NCI-H1092 treated with DMSO at 0.1 percent for 48 hours (cell line): ENCODE results near the gene BCAR1.

Experiments
- DNase-seq: peaks from one replicate; lab custom pipeline; 2025; lab: John Stamatoyannopoulos, UW

Gene BCAR1

DNA sequence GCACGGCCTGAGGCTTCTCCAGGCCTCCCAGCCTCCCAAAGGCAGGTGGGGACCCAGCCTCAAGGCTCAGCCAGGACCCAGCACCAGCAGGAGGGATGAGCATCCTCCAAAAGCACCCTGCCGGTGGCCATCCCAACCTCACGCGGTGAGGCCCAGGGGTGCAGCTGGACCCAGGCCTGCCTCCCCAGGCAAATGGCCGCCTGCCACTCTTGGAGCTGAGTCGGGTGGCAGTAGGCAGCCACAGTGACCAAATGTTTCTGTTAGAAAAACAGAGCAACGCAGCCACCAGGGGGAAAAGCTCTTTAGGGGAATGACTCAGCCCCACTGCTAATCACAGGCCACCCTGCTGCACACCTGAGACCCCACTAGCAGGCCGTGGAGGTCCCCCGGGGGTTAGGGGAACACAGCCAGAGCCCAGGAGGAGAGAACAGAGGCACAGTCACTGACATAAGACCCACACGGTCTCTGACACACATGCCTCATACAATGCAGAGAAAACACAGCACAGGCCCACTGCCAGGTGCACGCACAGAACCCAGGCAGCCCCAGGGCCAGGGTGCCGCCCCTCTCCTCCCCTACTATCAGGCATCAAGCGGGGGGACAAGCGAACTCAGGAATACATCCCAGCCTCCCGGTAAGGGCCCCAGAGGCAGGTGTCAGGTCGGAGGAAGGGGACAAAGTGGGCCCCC, 12.4 kb downstream of the BCAR1 start:
- peak; percentile 45 for DNase-seq

DNA sequence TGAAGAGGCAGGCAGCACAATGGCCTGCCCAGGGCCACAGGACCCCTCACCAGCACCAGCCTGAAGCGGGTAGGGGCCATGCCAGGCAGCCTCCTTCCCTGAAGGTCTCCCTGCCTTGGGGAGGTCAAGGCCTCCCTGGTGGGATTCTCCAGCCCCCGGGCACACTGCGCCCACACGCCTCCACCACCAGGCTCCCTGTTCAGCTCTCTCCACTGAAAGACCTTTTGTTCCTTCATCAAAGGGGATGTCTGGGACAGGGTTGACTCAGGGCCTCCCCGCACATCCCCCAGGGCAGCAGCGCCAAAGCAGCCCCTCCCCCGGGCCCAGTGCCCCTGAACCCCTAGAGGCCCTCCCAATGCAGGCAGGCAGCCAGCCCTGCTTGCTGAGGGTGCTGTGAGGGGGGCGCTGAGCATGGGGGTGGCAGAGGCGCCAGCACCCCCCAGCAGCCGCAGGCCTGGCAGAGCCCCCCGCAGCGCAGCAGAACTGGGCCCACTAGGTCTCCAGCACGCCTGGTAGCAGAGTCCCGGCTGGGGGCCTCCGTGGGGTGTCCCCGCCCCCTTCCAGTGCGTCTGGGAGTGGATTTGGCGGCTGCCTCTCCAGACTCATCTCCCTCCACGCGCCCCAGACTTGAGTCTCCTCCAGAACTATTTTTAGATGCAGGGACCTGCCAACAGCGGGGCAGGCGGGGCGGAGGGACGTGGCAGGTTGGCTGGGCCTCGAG, 13.1 kb downstream of the BCAR1 start:
- peak; percentile 57 for DNase-seq

DNA sequence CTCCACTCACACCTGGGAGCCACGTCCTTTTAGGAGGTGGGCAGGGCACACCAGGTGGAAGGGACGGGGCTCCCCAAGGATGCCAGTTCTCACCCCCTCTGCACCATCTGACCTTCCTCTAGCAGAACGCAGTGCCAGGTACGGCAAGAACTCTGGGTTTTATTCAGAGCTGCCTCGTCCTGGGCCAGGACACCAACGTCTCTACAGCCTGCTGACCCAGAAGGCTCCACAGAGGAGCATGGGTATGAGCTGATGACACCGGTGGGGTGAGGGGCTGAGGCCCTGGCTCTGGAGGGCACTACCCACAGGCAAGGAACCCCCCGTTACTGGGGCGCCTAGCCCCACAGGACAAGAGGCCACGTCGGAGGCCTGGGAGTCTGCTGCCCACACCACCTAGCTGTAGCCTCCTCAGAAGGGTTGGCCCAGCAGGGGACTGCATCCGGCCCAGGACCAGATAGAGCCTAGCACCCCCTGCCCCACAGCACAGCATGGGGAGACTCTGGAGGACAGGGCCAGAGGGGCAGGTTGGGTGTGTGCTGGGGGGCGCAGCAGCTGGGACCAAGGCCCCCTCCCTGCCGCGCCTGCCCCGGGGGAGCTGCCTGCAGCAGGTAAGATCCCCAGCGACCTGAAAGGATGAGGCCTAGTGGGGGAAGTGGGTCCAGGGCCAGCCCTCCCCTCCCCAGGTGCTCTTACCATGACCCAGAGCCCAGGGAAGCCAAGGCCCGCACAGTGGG, 13.9 kb downstream of the BCAR1 start:
- DNase-seq = no peak

DNA sequence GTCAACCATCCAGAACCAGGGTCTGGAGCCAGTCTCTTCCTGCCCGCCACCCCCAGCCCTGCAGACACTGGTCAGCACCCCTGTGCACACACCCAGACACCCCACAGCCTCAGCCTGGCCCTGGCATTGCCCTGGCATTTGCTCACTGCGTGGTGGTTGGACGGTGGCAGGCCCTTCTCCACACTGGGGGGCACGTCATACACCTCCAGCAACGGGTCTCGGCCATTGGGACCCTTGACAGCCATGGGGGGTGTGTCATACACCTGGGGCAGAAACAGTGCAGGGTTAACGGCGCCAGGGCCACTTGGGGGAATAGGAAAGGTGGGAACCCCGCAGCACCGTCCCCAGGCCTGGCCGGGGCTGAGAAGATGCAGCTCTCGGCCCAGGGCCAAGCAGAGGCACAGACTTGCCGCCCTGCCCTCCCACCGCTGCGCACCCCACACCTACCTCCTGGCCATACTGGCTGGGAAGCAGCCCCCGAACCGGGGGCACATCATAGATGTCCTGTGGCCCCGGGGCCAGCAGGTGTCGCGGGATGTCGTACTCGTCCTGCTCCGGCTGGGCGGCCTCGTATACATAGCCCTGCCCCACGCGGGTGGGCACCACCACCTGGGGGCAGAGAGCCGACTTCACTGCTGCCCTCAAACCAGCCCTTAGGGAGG, 14.6 kb downstream of the BCAR1 start:
- no peak for DNase-seq

DNA sequence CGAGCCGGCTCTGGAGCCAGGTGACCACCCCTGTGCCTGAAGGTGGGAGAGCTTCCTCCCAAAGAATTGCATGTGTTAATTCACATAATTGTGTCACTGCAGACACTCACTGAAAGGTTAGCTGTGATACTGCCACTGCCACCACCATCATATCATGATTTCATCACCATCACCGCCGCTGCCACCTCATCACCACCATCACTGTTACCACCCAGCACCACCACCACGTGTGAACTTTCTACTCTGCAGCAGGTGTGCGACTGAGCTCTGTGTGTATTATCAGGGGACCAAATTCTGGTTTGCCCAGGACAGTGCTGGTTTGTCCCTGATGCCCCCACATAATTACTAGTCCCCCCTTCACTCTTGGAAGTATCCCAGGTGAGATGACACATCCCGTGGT, 15.2 kb downstream of the BCAR1 start:
- DNase-seq = no peak

DNA sequence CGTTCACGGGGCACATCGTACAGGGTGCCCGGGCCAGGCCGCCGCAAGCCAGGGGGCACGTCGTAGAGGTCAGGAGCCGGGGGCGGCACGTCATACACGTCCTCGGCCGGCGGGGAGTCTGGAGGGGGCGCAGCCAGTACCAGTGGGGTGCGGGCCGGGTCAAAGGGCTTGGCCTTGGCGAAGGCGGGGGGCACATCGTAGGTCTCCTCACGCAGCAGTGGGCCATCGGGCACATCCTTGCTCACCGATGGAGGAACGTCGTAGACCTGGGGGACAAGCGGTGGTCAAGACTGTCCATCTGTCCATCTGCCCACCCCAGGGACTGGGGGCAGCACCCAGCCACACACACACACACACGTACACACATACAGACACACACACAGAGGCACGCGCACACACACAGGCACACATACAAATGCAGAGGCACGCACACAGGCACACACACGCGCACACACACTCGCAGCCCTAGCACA, 15.7 kb downstream of the BCAR1 start:
- no peak for DNase-seq

DNA sequence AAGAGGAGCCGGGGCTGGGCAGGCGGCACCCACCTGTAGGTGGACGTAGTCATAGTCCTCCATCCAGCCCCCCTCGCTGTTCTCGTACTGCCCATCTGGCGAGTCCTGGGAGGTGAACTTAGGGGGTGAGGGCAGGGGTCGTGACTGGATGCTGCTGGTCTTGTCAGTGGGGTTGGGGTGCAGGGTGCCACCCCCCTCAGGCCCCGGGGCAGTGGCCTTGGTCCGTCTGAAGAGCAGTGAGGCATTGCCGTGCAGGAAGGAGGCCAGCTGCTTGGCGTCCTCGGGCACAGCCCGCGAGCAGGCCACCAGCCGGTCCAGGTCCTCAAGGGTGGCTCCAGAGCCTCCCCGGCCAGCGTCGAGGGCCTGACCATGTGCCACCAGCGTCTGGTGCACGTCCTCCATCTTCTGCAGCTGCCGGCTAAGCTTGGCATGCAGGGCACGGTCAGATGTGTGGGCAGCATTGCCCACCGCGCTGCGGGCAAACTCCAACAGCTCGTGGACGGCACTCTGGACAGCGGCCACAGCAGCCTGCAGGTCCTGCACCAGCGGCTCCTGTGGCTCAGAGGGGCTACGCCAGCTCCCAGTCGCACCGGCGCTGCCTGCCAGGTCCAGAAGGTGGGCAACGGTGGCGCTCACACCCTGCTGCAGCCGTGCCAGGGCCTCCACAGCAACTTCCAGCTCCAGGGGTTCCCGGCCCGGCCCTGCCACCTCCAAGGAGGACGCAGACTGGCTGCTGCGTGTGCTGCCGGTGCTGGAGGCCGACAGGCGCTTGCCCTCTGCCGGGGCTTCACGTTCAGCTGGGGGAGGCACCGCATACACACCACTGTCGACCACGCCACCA, 16.3 kb downstream of the BCAR1 start:
- DNase-seq = no peak

DNA sequence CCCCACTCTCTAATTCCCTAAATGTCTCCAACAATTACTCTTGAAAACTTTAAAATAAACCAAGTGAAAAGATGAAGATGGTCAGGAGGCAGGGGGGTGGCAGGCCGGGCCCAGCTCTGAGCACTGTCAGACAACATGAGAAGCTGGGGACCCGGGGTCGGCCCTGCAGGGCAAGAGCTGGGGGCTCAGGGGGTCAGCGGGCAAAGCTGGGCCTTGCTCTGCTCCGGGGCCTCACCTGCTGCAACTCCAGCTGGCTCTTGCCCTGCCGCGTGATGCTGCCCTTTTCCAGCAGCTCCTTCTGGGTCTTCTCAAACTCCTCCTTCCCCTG, 17.8 kb downstream of the BCAR1 start:
- DNase-seq = no peak

DNA sequence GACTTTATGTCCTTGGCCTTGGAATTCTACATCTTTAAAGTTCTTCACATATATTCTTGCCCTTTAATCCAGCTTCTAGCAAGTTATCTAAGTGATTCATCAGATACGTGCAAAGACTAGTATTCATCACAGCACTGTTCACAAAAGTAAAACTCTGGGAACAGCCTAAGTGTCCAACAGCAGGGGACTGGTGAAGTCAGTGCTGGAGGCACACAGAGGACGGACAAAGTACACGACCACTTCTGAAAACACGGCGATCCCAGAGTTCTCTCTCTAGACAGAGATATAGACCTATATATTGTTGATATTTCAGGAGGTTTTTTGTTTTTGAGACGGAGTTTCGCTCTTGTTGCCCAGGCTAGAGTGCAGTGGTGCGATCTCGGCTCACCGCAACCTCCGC, 19.9 kb downstream of the BCAR1 start:
- no peak for DNase-seq

DNA sequence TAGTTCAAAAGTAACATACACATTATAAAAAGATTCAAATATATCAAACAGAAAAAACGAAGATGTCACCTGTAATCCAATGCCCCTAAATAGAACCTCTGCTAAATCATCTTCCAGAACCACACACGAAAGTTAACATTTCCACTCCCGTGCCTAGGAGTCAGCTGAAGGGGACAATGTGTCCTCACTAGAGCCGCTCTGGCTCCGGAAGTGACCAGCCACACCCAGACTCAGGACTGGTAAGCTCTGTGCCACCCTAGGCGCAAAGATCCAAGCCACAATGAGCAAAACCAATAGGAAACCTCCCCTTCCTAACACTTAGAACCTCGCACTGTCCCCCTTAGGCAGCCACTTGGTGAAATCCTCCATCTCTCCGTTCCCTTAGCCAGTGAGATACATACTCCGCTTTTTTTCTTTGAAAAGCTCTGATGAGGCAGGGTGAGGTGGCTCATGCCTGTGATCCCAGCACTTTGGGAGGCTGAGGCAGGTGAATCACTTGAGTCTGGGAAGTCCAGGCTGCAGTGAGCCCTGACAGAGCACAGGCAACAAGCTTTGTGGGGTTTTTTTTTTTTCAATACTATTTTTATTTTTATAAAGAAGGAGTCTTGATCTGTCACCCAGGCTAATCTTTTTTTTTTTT, 20.8 kb downstream of the BCAR1 start:
- no peak for DNase-seq

DNA sequence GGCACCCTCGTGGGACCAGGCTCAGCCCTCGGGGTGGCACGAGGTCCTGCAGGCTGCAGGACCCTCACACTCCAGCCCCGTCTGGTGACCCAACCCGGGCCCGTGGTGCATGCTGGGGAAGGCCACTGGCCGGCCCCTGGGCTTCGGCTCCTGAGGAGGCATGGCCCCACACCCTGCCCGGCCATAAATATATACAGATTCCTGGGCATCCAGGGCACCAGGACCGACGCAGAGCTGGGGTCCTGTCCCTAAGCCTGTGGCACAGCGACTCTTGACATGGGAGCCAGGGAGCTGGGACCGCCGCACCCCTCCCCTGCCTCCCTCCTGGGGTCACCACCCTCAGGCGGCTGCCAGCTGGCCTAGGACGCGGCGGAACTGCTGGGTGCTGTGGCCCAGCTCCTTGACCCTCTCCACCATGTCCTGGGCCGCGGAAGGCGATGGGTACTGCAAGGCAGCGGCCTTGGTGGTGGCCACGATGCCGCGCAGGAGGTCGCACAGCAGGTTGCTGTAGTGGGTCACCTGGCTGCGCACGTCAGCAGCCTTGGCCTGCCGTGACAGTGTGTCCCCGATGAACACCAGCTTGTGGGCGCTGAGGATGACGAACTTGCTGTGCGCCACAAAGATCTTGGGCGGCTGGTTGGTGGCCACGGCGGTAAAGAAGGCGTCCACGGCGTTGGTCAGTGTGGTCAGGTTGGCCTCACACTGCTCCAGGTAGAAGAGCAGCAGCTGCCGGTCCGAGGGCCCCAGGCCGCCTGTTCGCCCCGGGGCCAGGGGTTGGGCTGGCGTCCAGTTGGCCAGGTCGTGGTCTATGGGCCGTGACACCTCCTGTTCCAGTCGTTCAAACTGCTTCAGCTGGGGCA, 22.0 kb downstream of the BCAR1 start:
- DNase-seq = no peak

DNA sequence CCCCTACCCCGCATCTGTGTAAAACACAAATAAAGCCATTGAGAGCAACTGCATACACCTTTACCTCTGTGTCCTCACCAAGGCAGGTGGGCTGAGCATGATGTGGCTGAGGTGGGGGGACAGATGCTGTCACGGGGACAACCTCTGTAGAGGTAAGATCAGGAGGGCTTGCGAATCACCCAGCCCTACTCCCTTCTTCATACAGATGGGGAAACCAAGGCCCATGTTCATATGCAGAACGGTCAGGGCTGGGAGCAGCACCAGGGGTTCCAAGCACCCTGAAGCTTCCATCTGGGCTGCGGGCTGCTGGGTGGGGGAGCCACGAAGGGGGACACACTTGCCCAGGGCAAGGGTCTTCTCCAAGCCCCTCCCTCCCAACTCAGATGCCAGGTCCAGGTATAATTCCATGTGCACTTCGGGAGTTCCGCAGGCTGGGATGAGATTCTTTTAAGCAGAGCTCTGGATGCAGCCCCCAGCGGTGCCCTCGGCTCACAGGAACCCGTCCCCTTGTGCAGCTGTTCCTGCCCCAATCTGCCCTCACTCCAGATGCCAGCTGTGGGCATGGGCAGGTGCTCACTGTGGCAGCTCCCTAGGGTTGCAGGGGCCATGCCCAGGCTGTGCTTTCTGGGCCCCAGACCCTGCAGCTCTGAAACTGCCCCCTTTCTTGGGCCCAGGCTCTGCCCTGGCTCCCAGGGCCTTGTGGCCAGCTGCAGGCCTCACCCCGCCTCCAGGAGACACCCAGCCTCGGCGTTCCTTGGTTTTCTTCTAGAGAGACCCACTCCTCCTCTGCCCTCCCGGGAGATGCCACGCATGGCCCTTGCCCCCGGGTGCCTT, 23.1 kb downstream of the BCAR1 start:
- no peak for DNase-seq

DNA sequence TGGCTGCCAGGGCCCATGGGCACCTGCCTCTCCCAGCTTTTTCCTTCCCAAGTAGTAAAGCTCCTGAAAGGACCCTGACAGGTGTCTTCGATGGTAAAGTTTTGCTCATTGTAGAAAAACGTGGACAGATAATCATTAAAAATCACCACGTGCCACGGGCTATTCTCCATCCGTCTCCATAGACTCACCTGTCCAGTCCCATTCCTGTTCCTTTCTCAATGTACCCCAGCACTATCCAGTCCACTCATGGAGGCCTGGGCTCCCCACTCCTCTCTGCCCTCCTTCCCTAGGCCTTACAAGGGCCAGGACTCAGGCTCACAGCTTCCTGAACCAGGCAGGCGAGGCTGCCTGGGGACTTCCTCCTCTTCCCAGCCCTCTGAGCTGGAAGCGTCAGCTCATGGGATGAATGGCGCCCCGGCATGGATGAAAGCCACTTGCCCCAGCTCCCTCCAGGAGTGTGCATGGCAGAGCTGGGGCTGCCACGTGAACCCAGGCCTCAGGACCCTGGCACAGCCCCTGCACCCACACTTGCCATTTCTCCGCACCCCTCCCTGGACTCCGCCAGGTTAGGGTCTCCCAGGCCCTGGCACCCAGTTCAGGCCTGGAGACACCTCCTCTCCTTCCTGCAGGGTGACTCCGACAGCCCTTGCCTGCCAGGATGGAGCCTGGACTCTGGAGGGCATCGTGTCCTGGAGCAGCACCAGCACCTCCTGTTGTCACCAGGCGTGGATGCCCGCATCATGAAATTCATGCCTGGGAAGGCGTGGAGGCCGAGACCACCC, 23.9 kb downstream of the BCAR1 start:
- DNase-seq = no peak

DNA sequence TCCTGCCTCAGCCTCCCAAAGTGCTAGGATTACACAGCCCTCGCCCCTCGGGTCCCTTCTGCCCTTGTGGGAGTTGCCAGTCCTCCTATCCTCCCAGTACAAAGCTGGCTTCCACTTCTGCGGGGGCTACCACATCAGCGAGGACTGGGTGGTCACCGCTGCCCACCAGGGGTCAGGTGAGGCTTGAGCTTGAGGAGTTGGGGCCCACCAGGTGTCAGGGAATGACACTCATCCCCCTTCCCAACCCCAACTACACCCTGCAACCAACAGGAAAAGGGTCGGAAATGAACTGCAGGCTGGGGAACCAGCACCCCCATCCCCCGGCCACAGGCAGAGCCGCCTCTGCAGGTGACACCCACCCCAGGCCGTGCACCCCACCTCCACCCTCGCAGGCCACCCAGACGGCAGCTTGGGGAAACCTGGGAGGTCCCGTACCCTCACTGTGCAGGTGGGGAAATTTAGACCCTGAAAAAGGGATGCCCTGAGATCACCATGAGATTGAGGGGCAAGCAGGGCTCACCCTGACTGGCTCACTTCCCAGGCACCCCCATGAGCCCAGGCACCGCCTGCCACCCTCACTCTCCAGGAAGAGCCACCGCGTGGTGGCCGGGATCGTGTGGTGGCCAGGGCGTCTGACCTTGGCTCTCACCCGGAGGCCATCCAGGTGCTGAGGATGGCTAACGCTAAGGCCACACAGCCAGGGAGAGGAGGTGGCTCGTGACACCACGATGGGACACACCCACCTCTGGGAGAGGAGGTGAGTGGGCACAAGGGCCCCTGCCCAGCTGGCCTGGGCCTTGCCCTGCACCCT, 24.7 kb downstream of the BCAR1 start:
- DNase-seq = no peak

DNA sequence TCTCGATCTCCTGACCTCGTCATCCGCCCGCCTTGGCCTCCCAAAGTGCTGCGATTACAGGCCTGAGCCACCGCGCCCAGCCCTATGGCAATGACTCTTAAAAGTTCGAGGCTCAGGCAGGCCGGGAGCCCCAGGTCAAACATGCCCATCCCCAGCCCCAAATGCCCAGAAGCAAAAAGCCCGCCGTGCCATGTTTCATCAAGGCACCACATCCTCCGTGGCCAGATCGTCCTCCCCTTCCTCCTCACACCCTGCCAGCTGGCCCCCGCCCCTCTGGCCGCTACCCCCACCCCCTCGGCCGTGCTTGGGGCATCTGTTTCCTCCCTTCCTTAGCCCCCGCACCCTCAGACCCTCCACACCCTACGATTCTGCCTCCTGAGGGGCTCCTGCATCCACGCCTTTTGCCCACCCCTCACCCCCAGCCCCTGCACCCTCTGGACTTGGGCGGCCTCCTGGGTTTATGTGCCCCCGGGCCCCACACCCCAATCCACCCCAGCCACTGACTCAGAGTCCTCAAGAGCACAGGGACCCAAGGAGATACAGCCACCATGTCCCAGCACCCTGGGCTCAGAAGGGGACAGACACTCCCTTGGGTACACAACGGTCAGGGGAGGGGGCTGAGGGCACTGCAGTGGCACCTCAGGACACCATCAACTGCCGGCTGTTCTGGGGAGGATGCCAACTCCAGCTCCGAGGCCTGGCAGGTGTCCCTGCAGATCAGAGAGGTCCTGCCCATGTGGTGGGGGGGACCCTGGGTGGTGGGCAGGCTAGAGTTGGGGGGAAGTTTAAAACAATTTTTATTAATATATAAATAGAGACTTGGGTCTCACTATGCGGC, 25.5 kb downstream of the BCAR1 start:
- DNase-seq = no peak

DNA sequence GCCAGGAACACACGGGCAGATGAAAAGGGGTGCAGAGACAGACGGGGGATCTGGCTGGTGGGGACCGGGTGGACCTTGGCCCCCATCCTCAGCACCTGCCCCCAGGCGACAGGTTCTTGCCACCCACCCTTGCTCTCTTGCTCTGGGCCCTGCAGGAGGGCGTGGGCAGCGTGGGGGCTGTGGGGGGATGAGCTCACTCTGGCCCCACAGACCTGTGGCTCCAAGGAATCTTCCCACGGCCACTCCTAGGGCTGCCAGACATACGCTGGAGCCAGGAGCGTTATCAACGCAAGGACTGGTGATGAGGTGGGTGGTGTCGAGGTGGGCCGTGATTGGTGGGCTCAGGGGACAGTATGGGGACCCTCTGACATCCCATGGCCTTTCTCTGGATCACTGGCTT, 26.3 kb downstream of the BCAR1 start:
- no peak for DNase-seq
